Breast epithelium (tissue), 4 donors: Measurements from ENCODE around the gene BAAT. TPM values are rescaled to one million over a fixed set of nuclear protein-coding genes. Genes with fewer than 3 reads are reported as not detected.

ENCODE experiments used
- DNase-seq, 2 donors: peaks; one replicate each; pipeline ENCODE4 v3.0.0-alpha.2; 2019; ENCODE audit warnings: low spot score in 2 of 2
- H3K27ac ChIP-seq, 2 donors: fragments of 200-600 bp; sonication (generic) in 1 of 2; one replicate each; pipeline ENCODE4 v1.5.1; 2016 to 2019; ENCODE audit warnings: mild to moderate bottlenecking in 1 of 2
- H3K27me3 ChIP-seq, 2 donors: fragments of 200-600 bp; sonication (generic) in 1 of 2; one replicate each; pipeline versions ENCODE4 v1.5.1 to v1.6.0; 2017 to 2019; ENCODE audit warnings: control low read depth in 1 of 2, mild to moderate bottlenecking in 1 of 2
- H3K36me3 ChIP-seq: fragments of 200-600 bp; one replicate; pipeline ENCODE4 v1.5.1; 2019
- H3K4me1 ChIP-seq, 2 donors: fragments of 200-600 bp; sonication (generic); one replicate each; pipeline ENCODE4 v1.5.1; 2016 to 2019; ENCODE audit warnings: control low read depth in 1 of 2
- H3K4me3 ChIP-seq, 3 donors: fragments of 200-600 bp; sonication (generic); 1 replicate in 2 of 3; 2 replicates in 1 of 3; pipeline ENCODE4 v1.5.1; 2016 to 2019; ENCODE audit warnings: mild to moderate bottlenecking in 3 of 3, moderate library complexity in 2 of 3
- H3K9me3 ChIP-seq, 2 donors: fragments of 200-600 bp; sonication (generic) in 1 of 2; one replicate each; pipeline ENCODE4 v1.5.1; 2016 to 2019; ENCODE audit warnings: control low read depth in 1 of 2
- POLR2A ChIP-seq: fragments of 450-650 bp; IDR thresholded peaks from one replicate; pipeline ENCODE4 v1.6.1; 2016; ENCODE audit warnings: antibody characterized with exemption, mild to moderate bottlenecking, moderate library complexity
- POLR2AphosphoS5 ChIP-seq, 3 donors: sonication (generic); formaldehyde crosslinking; IDR thresholded peaks; one replicate each; pipeline ENCODE4 v1.6.1; 2017; ENCODE audit warnings: antibody characterized with exemption in 3 of 3
- intact Hi-C: fragments of 100-400 bp; cut with DNase I; formaldehyde crosslinking; loops from one replicate; pipeline ENCODE4 v1.15.1; 2023; ENCODE audit warnings: low total_unique reads
- total RNA-seq, 3 donors: library from RNA; depleted of rRNA; stranded (reverse); fragments of >200 nt; gene quantifications; one replicate each; pipeline ENCODE4 v1.1.0, GENCODE V29; 2016
- TF ChIP-seq, protein P1 (sequence below), 3 donors: fragments of 450-650 bp; IDR thresholded peaks; one replicate each; pipeline ENCODE4 v1.5.1; 2016 to 2017; ENCODE audit warnings: antibody characterized with exemption in 3 of 3, mild to moderate bottlenecking in 3 of 3, moderate library complexity in 3 of 3

Gene BAAT
- total RNA-seq, 3 donors from 2014 or later: 0.16 TPM; not detected in 2

DNA sequence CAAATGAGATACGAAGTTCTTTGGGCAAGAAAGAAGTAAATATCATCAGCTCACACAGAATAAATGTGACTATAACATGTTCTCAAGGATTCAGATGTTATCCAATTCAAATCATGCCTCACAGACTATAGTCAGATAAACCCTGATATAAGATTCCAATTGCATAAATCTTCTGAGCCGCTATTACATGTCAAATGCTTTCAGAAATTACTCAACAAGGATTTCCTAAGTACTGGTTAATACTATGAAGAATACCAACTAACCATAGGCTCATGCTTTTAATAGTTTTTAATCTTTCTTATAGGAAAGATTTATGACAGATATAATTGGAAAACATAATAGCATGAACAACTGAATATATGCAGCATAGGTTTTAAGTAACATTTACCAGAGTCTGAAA is 73.6 kb downstream of the BAAT start:
- no peak for DNase-seq
- Histone ChIP-seq H3K4me1 (no peaks in the 10 kb centered on the region), H3K27ac (no peak overlapping the region), H3K27me3 (no peaks in the 10 kb centered on the region), H3K9me3 (no peaks in the 10 kb centered on the region), H3K36me3 (no peaks in the 10 kb centered on the region), H3K4me3 (no peak overlapping the region)
- intact Hi-C loops: no loop called here
- TF ChIP-seq POLR2A (no peak), POLR2AphosphoS5 (IDR thresholded peaks at IDR 0.05) (no peak)
- TF ChIP-seq, protein P1, sequence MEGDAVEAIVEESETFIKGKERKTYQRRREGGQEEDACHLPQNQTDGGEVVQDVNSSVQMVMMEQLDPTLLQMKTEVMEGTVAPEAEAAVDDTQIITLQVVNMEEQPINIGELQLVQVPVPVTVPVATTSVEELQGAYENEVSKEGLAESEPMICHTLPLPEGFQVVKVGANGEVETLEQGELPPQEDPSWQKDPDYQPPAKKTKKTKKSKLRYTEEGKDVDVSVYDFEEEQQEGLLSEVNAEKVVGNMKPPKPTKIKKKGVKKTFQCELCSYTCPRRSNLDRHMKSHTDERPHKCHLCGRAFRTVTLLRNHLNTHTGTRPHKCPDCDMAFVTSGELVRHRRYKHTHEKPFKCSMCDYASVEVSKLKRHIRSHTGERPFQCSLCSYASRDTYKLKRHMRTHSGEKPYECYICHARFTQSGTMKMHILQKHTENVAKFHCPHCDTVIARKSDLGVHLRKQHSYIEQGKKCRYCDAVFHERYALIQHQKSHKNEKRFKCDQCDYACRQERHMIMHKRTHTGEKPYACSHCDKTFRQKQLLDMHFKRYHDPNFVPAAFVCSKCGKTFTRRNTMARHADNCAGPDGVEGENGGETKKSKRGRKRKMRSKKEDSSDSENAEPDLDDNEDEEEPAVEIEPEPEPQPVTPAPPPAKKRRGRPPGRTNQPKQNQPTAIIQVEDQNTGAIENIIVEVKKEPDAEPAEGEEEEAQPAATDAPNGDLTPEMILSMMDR (IDR thresholded peaks at IDR 0.05): no peak

Other genes with a start within 250 kb of the BAAT start
- gene MRPL50, start 13.6 kb upstream of the BAAT start, total RNA-seq: 10 to 100 TPM in 2 of 3 donors, 1 to 10 TPM in 1; 9.4 to 21.2 (median 14.7) TPM
- 10 to 100 TPM; 20.2 to 32.1 (median 23.9) TPM for gene ZNF189, start 13.8 kb upstream of the BAAT start, total RNA-seq
- gene ALDOB, start 50.8 kb upstream of the BAAT start, total RNA-seq: under 1 TPM in 1 of 3 donors, not detected in 2; 0.66 TPM
- 10 to 100 TPM; 24.6 to 31.5 (median 29.9) TPM for gene RNF20, start 148.8 kb upstream of the BAAT start, total RNA-seq
- not detected for gene PPP3R2, start 210.0 kb upstream of the BAAT start, total RNA-seq